ENCODE results near the gene REXO1. TPM values are rescaled to one million over a fixed set of nuclear protein-coding genes. Genes with fewer than 3 reads are reported as not detected.
A peak's percentile ranks its signal among the peaks of the same experiment; 100 is the strongest.

The REXO1 gene
- total and polyA plus RNA-seq, 2 of the 13 experiments (the other 11 are each of a cell fraction or from before 2014, with no cell fraction given) = 5.0 to 11.2 TPM

GRCh38 chr19:1863638-1864479 lies 15.6 kb upstream of the REXO1 start (continued):
- TF ChIP-seq ZBTB46 (CRISPR knock-in tag; IDR thresholded peaks at IDR 0.05; ENCODE audit: borderline replicate concordance) (no peak), ZNF639 (CRISPR knock-in tag; conservative IDR thresholded peaks at IDR 0.05) (peak; percentile 55; the same call in 1 of the 2 replicates), ZNF460 (CRISPR knock-in tag; IDR thresholded peaks at IDR 0.05; ENCODE audit: borderline replicate concordance) (peak; percentile 22; the same call in 1 of the 2 replicates), ZNF160 (CRISPR knock-in tag; IDR thresholded peaks at IDR 0.05) (peak; percentile 63; the same call in 1 of the 2 replicates), CBX1 (IDR thresholded peaks at IDR 0.05; ENCODE audit: low read depth) (peak; percentile 15), TAF15 (IDR thresholded peaks at IDR 0.05; ENCODE audit: low read depth, low read length, poor library complexity, severe bottlenecking) (peak; percentile 19), ZSCAN22 (CRISPR knock-in tag; IDR thresholded peaks at IDR 0.05) (peak; percentile 53; the same call in 1 of the 2 replicates), ELF3 (CRISPR knock-in tag; IDR thresholded peaks at IDR 0.05) (peak; percentile 24), SIX1 (CRISPR knock-in tag; IDR thresholded peaks at IDR 0.05; ENCODE audit: borderline replicate concordance) (no peak), PHF20 (CRISPR knock-in tag; IDR thresholded peaks at IDR 0.05) (0 out of 2 replicates have a peak, but pooled peaks have one; percentile 38), NCOR1 (IDR thresholded peaks at IDR 0.05; ENCODE audit: borderline replicate concordance, low read length) (peak; percentile 43; the same call in 1 of the 2 replicates), ZNF274 (CRISPR knock-in tag; IDR thresholded peaks at IDR 0.05) (0 out of 2 replicates have a peak, but pooled peaks have one; percentile 8), ZNF317 (CRISPR knock-in tag; IDR thresholded peaks at IDR 0.05) (peak; percentile 71; the same call in 1 of the 2 replicates)
- TF ChIP-seq, protein P1, sequence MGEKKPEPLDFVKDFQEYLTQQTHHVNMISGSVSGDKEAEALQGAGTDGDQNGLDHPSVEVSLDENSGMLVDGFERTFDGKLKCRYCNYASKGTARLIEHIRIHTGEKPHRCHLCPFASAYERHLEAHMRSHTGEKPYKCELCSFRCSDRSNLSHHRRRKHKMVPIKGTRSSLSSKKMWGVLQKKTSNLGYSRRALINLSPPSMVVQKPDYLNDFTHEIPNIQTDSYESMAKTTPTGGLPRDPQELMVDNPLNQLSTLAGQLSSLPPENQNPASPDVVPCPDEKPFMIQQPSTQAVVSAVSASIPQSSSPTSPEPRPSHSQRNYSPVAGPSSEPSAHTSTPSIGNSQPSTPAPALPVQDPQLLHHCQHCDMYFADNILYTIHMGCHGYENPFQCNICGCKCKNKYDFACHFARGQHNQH (CRISPR knock-in tag; IDR thresholded peaks at IDR 0.05) = peak; percentile 68
- TF ChIP-seq, protein P2, sequence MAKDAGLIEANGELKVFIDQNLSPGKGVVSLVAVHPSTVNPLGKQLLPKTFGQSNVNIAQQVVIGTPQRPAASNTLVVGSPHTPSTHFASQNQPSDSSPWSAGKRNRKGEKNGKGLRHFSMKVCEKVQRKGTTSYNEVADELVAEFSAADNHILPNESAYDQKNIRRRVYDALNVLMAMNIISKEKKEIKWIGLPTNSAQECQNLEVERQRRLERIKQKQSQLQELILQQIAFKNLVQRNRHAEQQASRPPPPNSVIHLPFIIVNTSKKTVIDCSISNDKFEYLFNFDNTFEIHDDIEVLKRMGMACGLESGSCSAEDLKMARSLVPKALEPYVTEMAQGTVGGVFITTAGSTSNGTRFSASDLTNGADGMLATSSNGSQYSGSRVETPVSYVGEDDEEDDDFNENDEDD (CRISPR knock-in tag; IDR thresholded peaks at IDR 0.05; ENCODE audit: borderline replicate concordance) = peak; percentile 79; the same call in 1 of the 2 replicates
- TF ChIP-seq, protein P3, sequence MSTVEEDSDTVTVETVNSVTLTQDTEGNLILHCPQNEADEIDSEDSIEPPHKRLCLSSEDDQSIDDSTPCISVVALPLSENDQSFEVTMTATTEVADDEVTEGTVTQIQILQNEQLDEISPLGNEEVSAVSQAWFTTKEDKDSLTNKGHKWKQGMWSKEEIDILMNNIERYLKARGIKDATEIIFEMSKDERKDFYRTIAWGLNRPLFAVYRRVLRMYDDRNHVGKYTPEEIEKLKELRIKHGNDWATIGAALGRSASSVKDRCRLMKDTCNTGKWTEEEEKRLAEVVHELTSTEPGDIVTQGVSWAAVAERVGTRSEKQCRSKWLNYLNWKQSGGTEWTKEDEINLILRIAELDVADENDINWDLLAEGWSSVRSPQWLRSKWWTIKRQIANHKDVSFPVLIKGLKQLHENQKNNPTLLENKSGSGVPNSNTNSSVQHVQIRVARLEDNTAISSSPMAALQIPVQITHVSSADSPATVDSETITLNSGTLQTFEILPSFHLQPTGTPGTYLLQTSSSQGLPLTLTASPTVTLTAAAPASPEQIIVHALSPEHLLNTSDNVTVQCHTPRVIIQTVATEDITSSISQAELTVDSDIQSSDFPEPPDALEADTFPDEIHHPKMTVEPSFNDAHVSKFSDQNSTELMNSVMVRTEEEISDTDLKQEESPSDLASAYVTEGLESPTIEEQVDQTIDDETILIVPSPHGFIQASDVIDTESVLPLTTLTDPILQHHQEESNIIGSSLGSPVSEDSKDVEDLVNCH (CRISPR knock-in tag; IDR thresholded peaks at IDR 0.05) = no peak
- TF ChIP-seq, protein P4, sequence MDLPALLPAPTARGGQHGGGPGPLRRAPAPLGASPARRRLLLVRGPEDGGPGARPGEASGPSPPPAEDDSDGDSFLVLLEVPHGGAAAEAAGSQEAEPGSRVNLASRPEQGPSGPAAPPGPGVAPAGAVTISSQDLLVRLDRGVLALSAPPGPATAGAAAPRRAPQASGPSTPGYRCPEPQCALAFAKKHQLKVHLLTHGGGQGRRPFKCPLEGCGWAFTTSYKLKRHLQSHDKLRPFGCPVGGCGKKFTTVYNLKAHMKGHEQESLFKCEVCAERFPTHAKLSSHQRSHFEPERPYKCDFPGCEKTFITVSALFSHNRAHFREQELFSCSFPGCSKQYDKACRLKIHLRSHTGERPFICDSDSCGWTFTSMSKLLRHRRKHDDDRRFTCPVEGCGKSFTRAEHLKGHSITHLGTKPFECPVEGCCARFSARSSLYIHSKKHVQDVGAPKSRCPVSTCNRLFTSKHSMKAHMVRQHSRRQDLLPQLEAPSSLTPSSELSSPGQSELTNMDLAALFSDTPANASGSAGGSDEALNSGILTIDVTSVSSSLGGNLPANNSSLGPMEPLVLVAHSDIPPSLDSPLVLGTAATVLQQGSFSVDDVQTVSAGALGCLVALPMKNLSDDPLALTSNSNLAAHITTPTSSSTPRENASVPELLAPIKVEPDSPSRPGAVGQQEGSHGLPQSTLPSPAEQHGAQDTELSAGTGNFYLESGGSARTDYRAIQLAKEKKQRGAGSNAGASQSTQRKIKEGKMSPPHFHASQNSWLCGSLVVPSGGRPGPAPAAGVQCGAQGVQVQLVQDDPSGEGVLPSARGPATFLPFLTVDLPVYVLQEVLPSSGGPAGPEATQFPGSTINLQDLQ (CRISPR knock-in tag; IDR thresholded peaks at IDR 0.05) = peak; percentile 7; the same call in 1 of the 2 replicates

Measured in HepG2 (cell line).